Measurements from ENCODE around the gene NEIL1.
"Not testable (repeated sequence)": the region's sequence is repeated elsewhere in the genome, so short reads cannot be mapped to it uniquely, and the experiment has no call there.

Gene NEIL1, protein sequence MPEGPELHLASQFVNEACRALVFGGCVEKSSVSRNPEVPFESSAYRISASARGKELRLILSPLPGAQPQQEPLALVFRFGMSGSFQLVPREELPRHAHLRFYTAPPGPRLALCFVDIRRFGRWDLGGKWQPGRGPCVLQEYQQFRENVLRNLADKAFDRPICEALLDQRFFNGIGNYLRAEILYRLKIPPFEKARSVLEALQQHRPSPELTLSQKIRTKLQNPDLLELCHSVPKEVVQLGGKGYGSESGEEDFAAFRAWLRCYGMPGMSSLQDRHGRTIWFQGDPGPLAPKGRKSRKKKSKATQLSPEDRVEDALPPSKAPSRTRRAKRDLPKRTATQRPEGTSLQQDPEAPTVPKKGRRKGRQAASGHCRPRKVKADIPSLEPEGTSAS

DNA sequence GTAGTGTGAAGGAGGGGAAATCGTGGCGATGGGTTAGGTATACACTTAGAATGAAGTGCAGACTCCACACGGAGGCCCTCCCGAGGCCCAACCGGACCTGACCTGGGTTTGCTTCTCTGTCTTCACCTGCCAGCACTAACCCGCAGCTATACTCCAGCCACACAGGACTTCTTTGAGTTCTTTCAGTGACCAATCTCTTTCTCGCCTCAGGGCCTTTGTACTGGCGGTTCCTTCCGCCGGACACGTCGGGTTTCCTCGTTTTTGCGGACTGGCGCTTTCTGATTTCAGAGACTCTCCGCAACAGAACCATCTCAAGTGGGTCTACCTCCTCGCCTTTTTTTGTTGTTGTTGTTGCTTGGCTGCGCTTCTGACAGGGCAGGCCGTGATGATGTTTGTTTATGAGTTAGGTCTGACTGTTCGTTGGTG lies at the start of gene NEIL1:
Gene NEIL1 (plus strand): TSS at position 244 of the 426 bp plus-strand sequence. CDS start 1,867 bp downstream, outside the sequence.
- no peak for DNase-seq (ENCODE audit: low spot score)

DNA sequence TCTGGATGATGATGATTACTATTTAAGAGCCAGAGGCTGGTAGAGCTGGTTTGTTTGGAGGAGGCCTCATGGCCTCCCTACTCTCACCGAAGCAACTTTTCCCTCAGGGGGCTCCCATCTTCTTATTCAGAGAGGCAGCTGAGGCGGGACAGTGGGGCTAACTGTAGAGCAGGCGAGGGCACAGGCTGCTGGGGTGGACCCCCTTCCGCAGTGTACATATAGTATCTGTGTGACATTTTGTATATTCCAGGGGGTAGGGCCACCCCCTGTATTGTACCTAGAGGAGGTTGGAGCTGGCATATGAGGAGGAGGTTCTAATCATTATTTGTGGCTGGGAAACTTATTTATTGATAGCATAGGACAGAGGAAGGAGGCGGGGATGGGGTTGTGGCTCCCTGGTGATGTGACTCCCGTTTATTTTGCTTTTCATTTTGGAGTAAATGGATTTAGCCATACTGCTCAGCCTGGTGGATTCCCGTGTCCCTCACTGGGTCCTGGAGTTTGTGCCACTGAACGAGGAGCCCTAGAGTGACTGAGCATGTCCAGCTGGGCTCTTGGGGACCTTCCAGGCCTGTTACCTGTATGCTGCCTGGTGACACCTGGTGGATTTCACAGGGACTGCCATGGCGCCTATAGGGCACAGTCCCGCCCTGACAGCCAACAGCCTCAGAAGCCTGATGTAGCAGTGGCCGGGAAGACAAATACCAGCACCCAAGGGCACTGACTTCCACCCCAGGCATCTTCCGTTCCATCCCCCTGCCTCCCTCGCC lies 48.1 kb upstream of the NEIL1 start:
- not testable (repeated sequence) for DNase-seq (ENCODE audit: low spot score)

DNA sequence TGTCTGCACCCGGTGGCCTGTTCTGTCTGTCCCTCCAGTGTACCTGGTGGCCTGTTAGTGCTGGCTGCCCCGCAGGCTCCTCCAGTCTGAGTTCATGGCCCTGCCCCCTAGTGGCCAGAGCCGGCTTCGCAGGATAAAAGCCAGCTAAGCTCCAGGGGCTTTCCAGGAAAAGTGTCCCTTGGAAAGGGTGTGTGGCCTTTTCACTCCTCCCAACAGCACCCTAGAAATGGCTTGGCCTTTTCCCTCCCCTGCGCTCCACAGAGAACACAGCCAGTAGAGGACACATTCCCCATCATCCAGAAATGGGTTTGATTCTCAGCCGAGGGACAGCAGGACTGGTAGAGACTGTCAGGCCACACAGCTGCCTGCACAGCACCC lies 47.5 kb upstream of the NEIL1 start:
- DNase-seq (ENCODE audit: low spot score): not testable (repeated sequence)

DNA sequence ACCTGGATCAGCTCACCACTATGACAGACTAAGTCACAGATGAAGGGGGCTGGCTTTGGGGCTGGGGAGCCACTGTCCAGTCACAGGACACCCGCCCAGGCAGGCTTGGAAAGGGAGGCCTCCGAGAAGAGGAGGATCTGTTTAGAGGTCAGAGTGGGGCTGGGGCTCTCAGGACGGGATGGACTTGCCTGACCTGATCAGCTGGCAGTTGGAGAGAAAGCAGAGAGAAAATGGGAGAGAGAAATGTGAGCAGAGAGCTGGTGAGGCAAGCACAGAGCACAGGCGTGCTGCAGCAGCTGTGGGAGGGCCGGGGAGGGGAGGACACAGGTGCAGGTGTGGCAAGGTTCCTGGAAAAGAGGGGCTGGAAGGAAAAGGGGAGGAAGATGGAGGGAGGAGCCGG lies 46.8 kb upstream of the NEIL1 start:
- DNase-seq (ENCODE audit: low spot score): not testable (repeated sequence)

DNA sequence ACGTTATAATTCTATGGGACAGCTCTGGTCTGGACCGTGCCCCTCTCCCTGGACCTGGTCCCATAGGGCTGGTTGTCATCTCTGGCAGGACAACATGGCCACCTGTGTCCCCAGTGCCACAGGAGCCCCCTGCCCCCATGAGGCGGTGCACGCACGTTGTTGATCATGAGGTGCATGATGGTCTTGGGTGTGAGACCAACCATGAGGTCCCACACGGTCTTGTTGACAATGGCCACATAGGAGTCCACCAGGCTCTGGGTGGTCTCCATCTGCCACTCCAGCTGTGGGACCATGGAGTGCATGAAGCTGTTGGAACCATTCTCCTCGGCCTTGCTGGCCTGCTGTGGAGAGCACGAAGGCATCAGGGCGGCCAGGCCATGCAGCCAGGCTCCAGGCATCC lies 44.5 kb upstream of the NEIL1 start:
- DNase-seq (ENCODE audit: low spot score): no peak

DNA sequence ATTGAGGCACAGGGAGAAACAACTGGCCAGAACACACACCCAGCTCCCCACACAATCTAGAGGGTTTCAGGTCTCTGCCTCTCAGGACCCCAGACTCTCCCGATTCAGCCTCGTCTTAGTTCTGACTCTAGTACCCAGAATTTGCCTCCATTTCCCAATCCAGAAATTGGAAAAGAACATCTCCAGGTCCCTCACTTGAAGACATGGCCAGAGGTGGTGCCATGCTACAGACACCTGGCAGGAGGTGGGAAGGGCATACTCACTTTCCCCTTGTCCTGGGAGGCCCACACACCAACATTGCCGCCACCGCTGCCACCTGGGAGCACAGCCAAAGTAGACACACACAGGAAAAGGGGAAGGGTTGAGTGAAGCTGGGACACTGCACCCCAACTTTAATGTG lies 44.1 kb upstream of the NEIL1 start:
- not testable (repeated sequence) for DNase-seq (ENCODE audit: low spot score)

DNA sequence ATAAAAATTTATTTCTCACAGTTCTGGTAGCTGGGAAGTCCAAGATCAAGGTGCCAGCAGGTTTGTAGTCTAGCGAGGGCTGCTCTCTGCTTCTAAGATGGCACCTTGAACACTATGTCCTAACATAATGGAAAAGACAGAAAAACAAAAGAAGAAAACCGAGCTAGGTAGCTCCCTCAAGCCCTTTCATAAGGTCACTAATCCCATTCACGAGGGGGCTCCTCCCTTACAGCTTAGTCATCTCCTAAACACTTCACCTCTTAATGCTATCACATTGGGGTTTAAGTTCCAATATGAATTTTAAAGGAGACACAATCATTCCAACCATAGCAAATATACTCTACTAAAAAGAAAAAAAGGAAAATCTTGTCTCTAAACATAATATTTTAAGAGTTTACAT lies 40.7 kb upstream of the NEIL1 start:
- DNase-seq (ENCODE audit: low spot score): no peak

DNA sequence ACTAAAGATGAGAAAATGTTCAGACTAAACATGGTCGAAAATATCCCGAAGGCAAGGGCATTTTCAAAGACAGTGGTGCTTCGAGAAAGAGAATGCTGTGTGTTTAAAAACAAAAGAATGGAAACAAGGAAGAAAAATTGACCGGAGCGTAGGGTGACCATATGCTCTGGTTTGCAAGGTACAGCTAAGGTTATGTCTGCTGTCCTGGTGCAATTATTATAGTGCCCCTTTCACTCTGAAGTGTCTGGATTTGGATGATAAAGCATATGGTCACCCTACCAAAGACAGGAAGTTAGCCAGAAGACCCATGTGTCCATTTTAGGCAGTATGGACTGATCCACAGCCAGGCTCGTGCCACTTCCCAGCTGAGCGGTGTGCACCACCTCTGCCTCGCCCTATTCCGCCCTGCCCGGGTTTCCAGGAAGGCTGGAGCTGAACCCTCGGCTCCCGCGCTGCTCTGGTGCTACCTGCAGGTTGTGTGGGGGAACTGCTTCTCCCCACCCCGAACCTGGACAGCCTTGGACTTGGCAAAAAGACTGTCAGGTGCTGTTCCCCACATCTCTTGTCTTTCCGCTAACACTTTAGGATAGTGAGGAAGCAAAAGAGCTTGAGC lies 39.0 kb upstream of the NEIL1 start:
- DNase-seq (ENCODE audit: low spot score): no peak

DNA sequence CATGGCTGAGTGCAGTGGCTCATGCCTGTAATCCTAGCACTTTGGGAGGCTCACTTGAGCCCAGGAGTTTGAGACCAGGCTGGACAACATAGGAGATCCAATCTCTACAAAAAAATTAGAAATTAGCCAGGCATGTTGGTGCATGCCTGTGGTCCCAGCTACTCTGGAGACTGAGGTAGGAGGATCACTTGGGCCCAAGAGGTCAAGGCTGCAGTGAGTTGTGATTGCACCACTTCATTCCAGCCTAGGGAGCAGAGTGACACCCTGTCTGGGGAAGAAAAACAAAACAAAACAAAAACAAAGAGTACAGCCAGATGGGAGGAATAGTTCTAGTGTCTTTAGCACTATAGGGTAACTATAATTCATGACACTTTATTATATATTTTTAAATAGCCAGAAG lies 37.1 kb upstream of the NEIL1 start:
- no peak for DNase-seq (ENCODE audit: low spot score)

DNA sequence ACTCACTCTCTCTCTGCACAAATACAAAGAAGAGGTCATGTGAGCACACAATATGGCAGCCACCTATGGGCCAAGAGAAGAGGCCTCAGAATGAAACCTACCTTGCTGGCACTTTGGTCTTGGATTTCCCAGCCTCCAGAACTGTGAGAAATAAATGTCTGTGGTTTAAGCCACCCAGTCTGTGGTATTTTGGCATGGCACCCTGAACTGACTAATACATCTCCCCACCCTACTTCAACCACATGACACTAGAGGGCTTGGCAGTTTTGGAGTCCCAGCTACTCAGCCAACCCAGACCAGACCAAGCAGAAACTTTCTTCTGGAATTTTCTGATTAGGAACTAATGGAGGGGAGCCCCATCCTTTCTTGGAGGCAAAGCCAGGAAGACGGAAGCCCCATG lies 34.3 kb upstream of the NEIL1 start:
- not testable (repeated sequence) for DNase-seq (ENCODE audit: low spot score)

DNA sequence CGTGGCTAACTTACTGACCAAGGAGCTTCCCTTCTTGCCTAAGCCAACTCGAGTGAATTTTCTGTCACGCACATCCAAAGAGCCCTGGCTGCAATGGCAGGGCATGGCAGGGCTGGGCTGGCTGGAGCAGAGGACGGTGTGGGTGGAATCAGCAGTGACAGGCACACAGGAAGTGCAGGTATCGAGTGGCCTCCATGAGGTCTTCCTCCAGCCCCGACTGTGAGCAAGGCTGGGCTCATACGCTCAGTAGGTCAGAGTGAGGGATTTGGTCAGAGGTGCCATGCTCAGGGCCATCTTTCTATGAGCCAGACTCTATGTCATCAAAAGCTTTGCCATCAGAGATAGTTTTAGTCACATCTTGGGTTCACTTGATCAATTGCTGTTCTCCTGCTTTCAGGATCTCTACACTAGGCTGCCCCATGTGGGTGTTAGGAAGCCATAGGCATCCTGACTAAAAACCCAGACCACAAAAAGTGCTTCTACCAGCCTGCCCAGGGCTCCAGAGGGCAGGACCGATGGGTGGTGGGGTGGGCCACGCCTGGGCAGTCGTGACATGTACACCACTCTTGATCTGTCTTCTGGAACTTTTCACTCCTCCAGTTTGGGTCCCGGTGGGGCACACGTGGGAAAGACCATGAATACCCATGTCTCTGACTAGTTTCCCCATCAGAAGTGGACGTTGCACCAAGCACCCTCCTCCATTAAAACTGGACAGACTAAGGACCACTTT lies 33.6 kb upstream of the NEIL1 start:
- DNase-seq (ENCODE audit: low spot score): peak; percentile 60

DNA sequence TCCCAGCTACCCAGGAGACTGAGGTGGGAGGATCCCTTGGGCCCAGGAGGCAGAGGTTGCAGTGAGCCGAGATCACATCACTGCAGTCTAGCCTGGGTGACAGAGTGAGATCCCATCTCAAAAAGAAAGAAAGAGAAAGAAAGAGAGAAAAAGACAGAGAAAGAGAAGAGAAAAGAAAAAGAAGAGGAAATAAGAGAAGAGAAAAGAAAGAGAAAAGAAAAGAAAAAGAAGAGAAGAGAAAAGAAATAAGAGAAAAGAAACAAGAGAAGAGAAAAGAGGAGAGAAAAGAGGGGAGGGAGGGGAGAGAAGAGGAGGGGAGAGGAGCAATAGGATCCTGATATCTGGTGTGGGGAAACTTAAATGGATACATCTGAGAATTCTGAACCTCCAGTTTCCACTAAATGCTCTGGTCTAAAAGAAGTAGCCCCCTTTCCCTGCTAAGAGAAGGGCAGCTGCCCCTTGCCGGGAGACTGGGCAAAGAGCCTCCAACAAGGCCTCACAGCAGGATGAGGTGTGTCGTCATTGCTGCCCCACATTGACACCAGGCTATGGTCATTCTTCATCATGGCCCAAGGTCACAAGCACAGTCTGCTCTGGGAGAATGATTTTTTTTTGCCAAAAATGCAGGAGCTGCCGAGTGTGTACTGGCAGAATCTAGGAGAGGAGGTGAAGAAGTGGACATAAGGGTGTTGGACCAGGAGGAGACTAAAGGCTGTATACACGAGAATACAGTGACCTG lies 32.1 kb upstream of the NEIL1 start:
- peak; percentile 2 for DNase-seq (ENCODE audit: low spot score)

DNA sequence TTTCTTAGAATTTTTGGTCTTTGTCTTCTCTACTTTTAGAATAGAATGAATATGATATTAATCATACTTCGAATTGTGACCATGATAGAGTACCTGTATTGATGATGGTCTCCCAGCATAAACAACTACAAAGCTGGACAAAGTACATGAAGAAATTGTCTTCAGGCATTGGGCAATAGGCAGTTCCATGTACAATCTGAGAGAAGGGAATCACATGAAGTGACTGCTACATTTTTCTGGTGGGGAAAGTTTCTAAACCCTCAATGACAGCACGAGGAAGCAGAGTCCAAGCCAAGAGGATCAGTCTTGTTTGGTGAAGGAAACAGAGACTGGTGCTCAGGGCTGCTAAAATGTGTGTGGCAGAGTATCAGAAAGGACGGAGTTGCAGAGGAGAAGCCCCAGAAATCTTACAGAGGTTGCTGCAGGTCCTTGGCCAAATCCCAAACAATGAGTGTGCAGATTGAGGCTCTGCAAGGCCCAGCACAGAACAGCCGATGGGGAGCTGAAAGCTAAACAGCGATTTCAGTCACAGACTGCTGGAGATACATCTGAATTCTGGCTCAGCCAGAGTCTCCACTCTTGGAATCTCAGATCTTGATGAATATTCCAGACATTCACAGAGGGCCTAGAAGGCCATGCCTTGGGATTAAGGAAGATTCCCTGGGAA lies 27.5 kb upstream of the NEIL1 start:
- not testable (repeated sequence) for DNase-seq (ENCODE audit: low spot score)

DNA sequence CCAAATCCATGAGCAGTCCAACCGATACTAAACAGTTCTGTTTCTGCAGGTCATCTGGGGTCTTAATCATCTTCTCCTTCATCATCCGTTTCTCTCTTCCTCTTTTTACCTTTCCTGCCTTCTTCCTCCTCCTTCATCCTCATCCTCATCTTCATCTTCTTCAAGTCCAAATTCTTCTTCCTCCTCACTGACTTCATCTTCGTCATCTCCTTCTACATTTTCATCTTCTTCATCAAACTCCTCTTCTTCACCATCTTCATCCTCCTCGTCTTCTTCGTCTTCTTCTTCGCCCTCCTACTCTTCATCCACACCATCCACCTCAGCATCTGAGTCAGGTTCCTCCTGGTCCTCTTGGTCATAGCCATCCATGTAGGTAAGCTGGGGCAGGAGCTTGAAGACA lies 25.1 kb upstream of the NEIL1 start:
- no peak for DNase-seq (ENCODE audit: low spot score)

DNA sequence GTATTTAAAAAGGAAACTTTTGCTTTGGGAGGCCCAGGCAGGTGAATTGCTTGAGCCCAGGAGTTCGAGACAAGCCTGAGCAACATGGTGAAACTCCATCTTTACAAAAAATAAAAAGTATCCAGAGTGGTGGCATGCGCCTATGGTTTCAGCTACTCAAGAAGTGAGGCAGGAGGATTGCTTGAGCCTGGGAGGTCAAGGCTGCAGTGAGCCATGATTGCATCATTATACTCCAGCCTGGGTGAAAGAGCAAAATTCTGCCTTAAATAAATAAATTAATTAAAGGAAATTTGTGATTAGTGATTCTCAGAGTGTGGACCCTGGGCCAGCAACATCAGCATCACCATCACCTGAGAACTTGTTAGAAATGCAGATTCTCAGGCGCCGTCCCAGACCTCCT lies 20.9 kb upstream of the NEIL1 start:
- no peak for DNase-seq (ENCODE audit: low spot score)

DNA sequence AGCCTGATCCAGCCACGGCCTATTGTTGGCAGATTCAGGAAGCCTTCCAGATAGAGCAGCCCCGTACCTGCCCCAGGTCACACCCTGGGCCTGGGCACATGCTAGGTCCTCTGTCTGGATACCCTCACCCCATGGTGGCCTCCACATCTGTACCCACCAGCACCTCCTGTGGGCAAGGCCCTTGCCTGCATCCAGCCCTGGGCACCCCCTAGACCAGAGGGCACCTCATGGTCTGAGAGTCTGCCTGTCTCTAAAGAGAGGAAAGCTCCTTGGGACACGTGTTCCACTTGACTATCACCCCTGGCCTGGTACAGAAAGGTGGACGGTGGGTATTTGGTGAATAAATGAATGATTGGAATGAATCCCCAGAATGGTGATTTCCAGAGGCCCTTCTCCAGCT lies 19.8 kb upstream of the NEIL1 start:
- DNase-seq (ENCODE audit: low spot score): no peak

DNA sequence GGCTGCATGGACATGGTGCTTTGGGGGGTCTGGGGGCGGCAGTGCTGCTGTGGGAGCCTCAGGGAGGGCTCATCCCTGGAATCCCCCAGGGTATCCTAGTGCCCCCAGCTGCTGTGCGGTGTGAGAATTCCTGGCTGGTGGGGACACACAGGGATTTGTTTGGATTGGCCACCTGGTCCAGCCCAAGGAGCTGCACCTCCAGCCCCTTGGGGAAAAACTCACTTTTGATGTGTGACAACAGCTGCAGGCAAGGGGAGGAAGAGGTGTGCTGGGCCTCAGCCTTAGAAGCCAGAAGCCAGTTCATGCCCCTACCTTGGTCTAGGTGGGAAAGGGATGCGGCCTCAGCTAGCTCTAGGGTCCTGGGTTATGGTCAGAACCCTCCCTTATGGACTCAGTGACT lies 19.3 kb upstream of the NEIL1 start:
- DNase-seq (ENCODE audit: low spot score): no peak

DNA sequence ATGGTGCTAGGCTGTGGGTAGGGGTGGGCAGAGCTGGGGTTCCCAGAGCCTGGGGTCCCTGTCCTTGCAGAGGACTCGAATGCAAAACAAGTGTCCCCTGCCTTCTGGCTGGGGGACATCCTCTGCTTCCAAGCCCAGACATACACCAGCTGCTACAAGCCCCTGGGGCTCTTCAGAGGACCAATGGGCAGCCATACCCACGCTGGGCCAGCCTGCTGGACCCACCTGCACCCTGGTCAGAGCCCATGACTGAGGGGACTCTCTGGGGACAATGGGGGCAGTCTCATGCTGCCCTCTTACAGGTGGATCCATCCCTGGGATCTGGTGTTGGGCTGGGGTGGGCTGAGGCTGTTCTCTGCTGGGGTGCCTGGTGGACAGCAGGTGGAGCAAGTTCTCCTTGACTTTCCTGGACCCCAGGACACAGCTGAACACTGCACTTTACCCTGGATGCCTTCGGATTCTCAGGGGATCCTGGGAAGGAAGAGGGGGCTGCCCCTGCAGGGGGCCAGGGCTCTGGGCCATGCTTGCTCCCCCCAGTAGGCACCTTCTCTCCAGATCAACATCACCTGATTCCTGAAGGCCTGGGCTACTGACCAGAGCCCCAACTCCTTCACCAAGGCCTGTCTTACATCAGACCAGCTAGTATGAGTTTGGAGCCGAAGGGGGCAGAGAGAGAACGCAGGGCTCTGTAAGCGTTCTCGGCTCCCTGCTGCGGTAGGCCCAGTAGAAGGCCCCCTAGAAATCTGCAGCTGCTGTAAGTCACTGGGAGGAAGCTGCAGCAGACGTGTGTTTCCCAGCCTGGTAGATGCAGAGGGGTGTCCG lies 18.1 kb upstream of the NEIL1 start:
- DNase-seq (ENCODE audit: low spot score): no peak

DNA sequence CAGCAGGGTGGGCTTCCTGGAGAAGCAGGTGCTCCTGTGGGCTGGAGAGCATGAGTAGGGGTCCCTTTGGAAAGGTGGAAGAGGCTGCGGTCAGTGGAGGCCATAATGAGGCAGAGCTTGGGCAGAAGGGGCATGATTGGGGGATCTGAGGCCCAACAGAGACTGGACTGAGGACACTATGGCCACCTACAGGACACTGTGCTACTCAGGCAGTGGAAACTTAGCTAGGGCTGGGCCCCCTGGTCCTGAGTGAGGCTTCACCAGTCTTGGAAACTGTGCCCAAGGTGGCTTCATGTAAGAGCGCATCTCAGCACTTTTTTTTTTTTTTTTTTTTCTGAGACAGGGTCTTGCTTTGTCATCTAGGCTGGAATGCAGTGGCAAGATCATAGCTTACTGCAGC lies 17.3 kb upstream of the NEIL1 start:
- no peak for DNase-seq (ENCODE audit: low spot score)

DNA sequence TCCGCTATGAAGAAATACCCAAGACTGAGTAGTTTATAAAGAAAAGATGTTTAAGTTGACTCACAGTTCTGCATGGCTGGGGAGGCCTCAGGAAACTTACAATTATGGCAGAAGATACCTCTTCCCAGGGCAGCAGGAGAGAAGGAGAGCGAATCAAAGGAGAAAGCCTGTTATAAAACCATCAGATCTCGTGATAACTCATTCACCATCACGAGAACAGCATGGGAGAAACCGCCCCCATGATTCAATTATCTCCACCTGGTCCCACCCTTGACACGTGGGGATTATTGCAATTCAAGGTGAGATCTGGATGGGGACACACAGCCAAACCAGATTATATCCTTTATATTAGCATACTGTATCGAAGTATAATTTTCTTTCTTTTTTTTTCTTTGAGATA lies 14.7 kb upstream of the NEIL1 start:
- DNase-seq (ENCODE audit: low spot score): not testable (repeated sequence)

Measured in left forelimb (tissue), 1 donor.